HepG2 (cell line): ENCODE measurements around the gene CLIC3. TPM values are rescaled to one million over a fixed set of nuclear protein-coding genes. Genes with fewer than 3 reads are reported as not detected.

ENCODE experiments used
- ATF1 ChIP-seq: IDR thresholded peaks from 2 replicates; pipeline ENCODE4 v1.6.1; 2016; ENCODE audit warnings: mild to moderate bottlenecking, control low read depth
- ATM ChIP-seq: fragments of 450-650 bp; IDR thresholded peaks from 2 replicates; pipeline ENCODE4 v1.7.1; 2017; ENCODE audit warnings: mild to moderate bottlenecking, borderline replicate concordance
- CBX5 ChIP-seq: sonication (generic); formaldehyde crosslinking; IDR thresholded peaks from 2 replicates; pipeline ENCODE4 v1.4.0; 2020; ENCODE audit warnings: missing genetic modification reagents, borderline replicate concordance
- E2F5 ChIP-seq: sonication (generic); formaldehyde crosslinking; conservative IDR thresholded peaks from 2 replicates; pipeline ENCODE4 v1.4.0; 2020; ENCODE audit warnings: missing genetic modification reagents
- ELF4 ChIP-seq: sonication (generic); formaldehyde crosslinking; IDR thresholded peaks from 2 replicates; pipeline ENCODE4 v1.5.0; 2020; ENCODE audit warnings: missing genetic modification reagents, mild to moderate bottlenecking, moderate library complexity, borderline replicate concordance
- FIP1L1 ChIP-seq: fragments of 200-400 bp; formaldehyde crosslinking; IDR thresholded peaks from 2 replicates; pipeline ENCODE4 v1.6.1; 2018; ENCODE audit warnings: low read depth, mild to moderate bottlenecking, low read length, moderate library complexity, borderline replicate concordance; ENCODE audit not compliant: insufficient read depth
- HDAC1 ChIP-seq: sonication (generic); formaldehyde crosslinking; IDR thresholded peaks from 2 replicates; pipeline ENCODE4 v1.5.1; 2020; ENCODE audit warnings: mild to moderate bottlenecking, missing genetic modification reagents
- HNF1B ChIP-seq: sonication (generic); formaldehyde crosslinking; IDR thresholded peaks from 2 replicates; pipeline ENCODE4 v1.5.1; 2020; ENCODE audit warnings: mild to moderate bottlenecking, moderate library complexity, missing genetic modification reagents
- KAT2B ChIP-seq: fragments of 150-350 bp; IDR thresholded peaks from 2 replicates; pipeline ENCODE4 v1.6.1; 2014; ENCODE audit warnings: low read depth, low read length, borderline replicate concordance
- KAT7 ChIP-seq: IDR thresholded peaks from 2 replicates; pipeline ENCODE4 v1.6.1; 2018; ENCODE audit warnings: borderline replicate concordance, missing compliant biosample characterization
- PCBP2 ChIP-seq: fragments of 200-400 bp; formaldehyde crosslinking; optimal IDR thresholded peaks from 2 replicates; pipeline ENCODE3; 2018; ENCODE audit warnings: low read length, low read depth; ENCODE audit not compliant: poor library complexity, severe bottlenecking
- PHF5A ChIP-seq: IDR thresholded peaks from one replicate; pipeline ENCODE4 v1.6.1; 2018; ENCODE audit warnings: low read depth, missing genetic modification reagents; ENCODE audit not compliant: unreplicated experiment
- RCOR2 ChIP-seq: IDR thresholded peaks from 2 replicates; pipeline ENCODE4 v1.6.1; 2016; ENCODE audit warnings: missing biosample characterization, missing genetic modification reagents
- SALL1 ChIP-seq: sonication (generic); formaldehyde crosslinking; IDR thresholded peaks from 2 replicates; pipeline ENCODE4 v1.8.0; 2022; ENCODE audit warnings: mild to moderate bottlenecking, missing genetic modification reagents
- SKIL ChIP-seq: sonication (generic); formaldehyde crosslinking; IDR thresholded peaks from 2 replicates; pipeline ENCODE4 v1.8.0; 2022; ENCODE audit warnings: missing genetic modification reagents, mild to moderate bottlenecking, moderate library complexity, borderline replicate concordance
- THYN1 ChIP-seq: sonication (generic); formaldehyde crosslinking; IDR thresholded peaks from 2 replicates; pipeline ENCODE4 v1.8.1; 2023; ENCODE audit warnings: low read depth, mild to moderate bottlenecking, moderate library complexity, missing genetic modification reagents, borderline replicate concordance
- U2AF2 ChIP-seq: fragments of 200-400 bp; formaldehyde crosslinking; IDR thresholded peaks from 2 replicates; pipeline ENCODE4 v1.6.1; 2017; ENCODE audit warnings: low read depth, mild to moderate bottlenecking, low read length
- XRCC5 ChIP-seq: fragments of 200-400 bp; formaldehyde crosslinking; optimal IDR thresholded peaks from 2 replicates; pipeline ENCODE3; 2017; ENCODE audit warnings: mild to moderate bottlenecking, low read length
- ZBTB1 ChIP-seq: sonication (generic); formaldehyde crosslinking; IDR thresholded peaks from 2 replicates; pipeline ENCODE4 v1.4.0; 2020; ENCODE audit warnings: missing genetic modification reagents, borderline replicate concordance
- ZKSCAN8 ChIP-seq: IDR thresholded peaks from 2 replicates; pipeline ENCODE4 v1.6.1; 2016; ENCODE audit warnings: borderline replicate concordance, missing genetic modification reagents, missing compliant biosample characterization
- ZMAT5 ChIP-seq: sonication (generic); formaldehyde crosslinking; IDR thresholded peaks from 2 replicates; pipeline ENCODE4 v1.5.0; 2020; ENCODE audit warnings: mild to moderate bottlenecking, low read depth, missing genetic modification reagents, borderline replicate concordance
- ZNF234 ChIP-seq: sonication (generic); formaldehyde crosslinking; conservative IDR thresholded peaks from 2 replicates; pipeline ENCODE4 v1.5.1; 2020; ENCODE audit warnings: mild to moderate bottlenecking, missing genetic modification reagents
- ZNF460 ChIP-seq: sonication (generic); formaldehyde crosslinking; IDR thresholded peaks from 2 replicates; pipeline ENCODE4 v1.5.1; 2020; ENCODE audit warnings: missing genetic modification reagents, mild to moderate bottlenecking, borderline replicate concordance
- ZNF782 ChIP-seq: sonication (generic); formaldehyde crosslinking; IDR thresholded peaks from 2 replicates; pipeline ENCODE4 v1.4.0; 2020; ENCODE audit warnings: missing genetic modification reagents, mild to moderate bottlenecking, borderline replicate concordance
- polyA plus RNA-seq, 8 experiments: library from polyadenylated mRNA; depleted of rRNA in 3 of 8; stranded (reverse) in 7 of 8; unstranded in 1 of 8; fragments of >200 nt; fragmentation: Illumina TruSeq in 4 of 8; extraction: Trizol in 4 of 8; gene quantifications; 2 replicates each; pipeline versions ENCODE4 v1.2.1 to v1.2.3, GENCODE V29; 2011 to 2016; ENCODE audit warnings: low read depth in 4 of 8, missing spikeins in 1 of 8, mixed read lengths in 1 of 8; ENCODE audit not compliant: insufficient read depth in 1 of 8
- total RNA-seq, 5 experiments: library from RNA; depleted of rRNA; stranded (reverse); fragments of >200 nt; fragmentation: Illumina TruSeq; extraction: Trizol; gene quantifications; 2 replicates each; pipeline ENCODE4 v1.2.3, GENCODE V29; 2016; ENCODE audit warnings: low read depth in 1 of 5
- TF ChIP-seq, protein P1 (sequence below): sonication (generic); formaldehyde crosslinking; IDR thresholded peaks from 2 replicates; pipeline ENCODE4 v1.4.0; 2020; ENCODE audit warnings: mild to moderate bottlenecking, low read depth, missing genetic modification reagents

CLIC3 gene
- total and polyA plus RNA-seq, 2 of the 13 experiments (the other 11 are each of a cell fraction or from before 2014, with no cell fraction given) = 0.51 to 1.5 TPM

DNA sequence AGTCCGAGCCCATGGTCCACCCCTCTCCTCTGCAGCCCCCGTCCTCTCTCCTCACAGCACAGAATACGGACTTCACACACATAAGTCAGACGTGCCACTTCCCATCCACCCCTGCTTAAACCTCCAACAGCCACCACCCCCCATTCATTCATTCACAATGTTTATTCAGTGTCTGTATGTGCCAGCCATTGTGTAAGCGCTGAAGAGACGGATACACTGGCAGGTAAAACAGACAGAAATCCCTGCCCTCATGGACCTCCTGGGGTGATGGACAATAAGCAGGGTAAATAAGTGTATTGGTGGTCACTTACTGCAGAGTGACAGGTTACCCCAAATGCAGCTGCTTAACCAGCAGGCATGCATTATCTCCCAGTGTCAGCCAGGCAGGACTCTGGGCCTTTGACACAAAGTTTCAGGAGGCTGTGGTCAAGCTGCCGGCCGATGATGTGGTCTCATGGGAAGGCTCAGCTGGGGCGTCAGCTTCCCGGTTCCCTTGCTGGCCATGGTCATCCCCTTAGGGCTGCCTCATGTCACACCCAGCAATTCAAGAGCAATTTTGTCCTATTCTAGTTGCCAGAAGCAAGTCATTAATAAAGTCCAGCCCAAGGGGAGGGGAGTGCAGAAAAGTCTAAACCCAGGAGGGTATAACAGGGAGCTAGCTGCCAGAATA lies 6.0 kb downstream of the CLIC3 start (continued):
- TF ChIP-seq, protein P1, sequence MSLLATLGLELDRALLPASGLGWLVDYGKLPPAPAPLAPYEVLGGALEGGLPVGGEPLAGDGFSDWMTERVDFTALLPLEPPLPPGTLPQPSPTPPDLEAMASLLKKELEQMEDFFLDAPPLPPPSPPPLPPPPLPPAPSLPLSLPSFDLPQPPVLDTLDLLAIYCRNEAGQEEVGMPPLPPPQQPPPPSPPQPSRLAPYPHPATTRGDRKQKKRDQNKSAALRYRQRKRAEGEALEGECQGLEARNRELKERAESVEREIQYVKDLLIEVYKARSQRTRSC (CRISPR knock-in tag) = no peak
- TF ChIP-seq XRCC5 (no peak), ELF4 (CRISPR knock-in tag) (no peak), SALL1 (CRISPR knock-in tag) (0 out of 2 replicates have a peak, but pooled peaks have one; percentile 25), ZBTB1 (no peak), ATF1 (no peak), SKIL (peak; percentile 49; the same call in 1 of the 2 replicates), KAT7 (no peak), CBX5 (no peak), THYN1 (no peak), RCOR2 (CRISPR knock-in tag) (no peak), ZNF782 (CRISPR knock-in tag) (no peak), U2AF2 (no peak), HNF1B (CRISPR knock-in tag) (no peak), KAT2B (no peak), ZNF460 (CRISPR knock-in tag) (no peak), ZNF234 (CRISPR knock-in tag) (no peak), PHF5A (no peak), ATM (no peak), FIP1L1 (no peak), E2F5 (no peak), ZMAT5 (CRISPR knock-in tag) (no peak), ZKSCAN8 (CRISPR knock-in tag) (no peak), PCBP2 (no peak), HDAC1 (CRISPR knock-in tag) (0 out of 2 replicates have a peak, but pooled peaks have one; percentile 22)
